Epidermal melanocyte (primary cell): ENCODE data around the gene VWA7.
A peak's percentile ranks its signal among the peaks of the same experiment; 100 is the strongest.

ENCODE experiments used
- DNase-seq: peaks from one replicate; pipeline ENCODE4 v3.0.0; 2011; ENCODE audit warnings: low spot score; ENCODE audit not compliant: insufficient read length

VWA7 gene

GRCh38 chr6:31758281-31758680 lies 18.8 kb downstream of the VWA7 start:
- DNase-seq, result no peak

- DNase-seq, result no peak
Observed at GRCh38 chr6:31752739-31753319, 24.3 kb downstream of the VWA7 start.

DNA sequence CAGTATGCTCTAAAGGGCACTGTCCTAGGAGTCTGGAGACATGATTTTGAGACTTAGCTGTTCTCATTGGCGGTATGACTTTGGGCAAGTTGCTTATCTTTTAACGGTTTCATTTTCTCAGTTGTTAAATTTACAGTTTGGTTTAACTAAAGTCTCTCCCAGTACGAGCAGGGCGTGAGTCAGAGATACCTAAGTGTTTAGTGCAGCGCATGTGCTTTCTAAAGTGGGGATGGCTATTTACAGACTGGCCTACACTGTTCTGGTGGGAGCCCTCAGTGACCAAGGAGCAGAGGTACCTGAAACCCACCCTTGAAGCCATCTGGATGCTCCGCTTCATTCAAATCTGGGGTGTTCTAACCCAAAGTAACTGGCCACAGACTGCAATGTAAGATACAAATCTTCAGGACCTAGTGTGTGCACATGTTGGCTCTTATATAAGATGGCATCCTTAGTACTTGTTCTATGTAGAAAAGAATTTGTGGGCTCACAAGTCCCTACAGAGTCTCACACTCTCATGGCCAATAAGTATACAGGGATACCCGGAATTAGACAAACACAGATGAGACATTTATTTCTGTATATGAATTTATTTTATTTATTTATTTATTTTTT lies 26.6 kb downstream of the VWA7 start:
- DNase-seq, result no peak

GRCh38 chr6:31749301-31750036 lies 27.7 kb downstream of the VWA7 start:
- DNase-seq, result no peak

- no peak for DNase-seq
Observed at GRCh38 chr6:31744422-31744821, 32.7 kb downstream of the VWA7 start.

GRCh38 chr6:31742894-31743293 lies 34.2 kb downstream of the VWA7 start:
- no peak for DNase-seq

DNA sequence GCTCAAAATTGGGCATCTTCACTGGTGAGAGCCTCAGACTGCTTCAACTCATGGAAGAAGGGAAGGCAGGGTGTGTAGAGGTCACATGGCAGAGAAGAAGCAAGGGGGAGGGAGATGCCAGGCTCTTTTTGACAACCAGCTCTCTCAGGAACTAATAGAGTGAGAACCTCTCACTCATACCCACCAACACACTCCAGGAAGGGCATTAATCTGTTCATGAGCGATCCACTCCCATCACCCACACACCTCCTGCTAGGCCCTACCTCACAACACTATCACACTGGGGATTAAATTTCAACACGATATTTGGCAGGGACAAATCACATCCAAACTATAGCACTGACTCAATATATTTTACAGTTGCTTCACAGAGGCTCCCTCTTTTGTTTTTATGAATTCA lies 35.3 kb downstream of the VWA7 start:
- no peak for DNase-seq

- DNase-seq, result no peak
Observed at GRCh38 chr6:31740397-31741223, 36.5 kb downstream of the VWA7 start.

DNA sequence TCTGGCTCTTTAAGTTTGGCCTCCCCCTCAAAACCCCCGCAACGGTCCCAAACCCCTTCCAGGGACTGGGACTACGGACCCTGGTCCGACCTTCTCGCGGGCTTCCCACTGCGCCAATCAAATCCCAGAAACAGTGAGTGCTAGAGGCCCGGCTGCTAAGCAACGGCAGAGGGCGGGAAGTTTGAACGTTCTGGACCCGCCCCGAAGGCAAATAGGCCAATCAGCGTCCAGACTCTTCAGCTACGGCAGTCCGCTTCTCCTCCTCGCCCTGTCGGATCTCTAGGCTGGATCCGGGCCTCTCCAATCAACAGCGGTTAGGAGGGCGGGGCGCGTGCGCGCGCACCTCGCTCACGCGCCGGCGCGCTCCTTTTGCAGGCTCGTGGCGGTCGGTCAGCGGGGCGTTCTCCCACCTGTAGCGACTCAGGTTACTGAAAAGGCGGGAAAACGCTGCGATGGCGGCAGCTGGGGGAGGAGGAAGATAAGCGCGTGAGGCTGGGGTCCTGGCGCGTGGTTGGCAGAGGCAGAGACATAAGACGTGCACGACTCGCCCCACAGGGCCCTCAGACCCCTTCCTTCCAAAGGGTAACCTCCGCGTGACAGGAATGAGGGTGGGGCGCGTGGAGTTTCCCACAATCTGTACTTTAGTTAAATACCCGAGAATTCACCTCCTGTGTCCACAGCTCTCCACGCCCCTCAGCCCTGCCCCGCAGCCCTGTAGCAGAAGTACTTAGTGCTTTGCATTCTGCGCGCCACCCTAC lies 37.3 kb downstream of the VWA7 start, which contains the start of gene MSH5:
Gene MSH5 (plus strand): TSS at position 367 of the 758 bp plus-strand sequence. CDS start 462 bp downstream, outside the sequence.
- peak; percentile 92 for DNase-seq

- DNase-seq, result peak; percentile 81
Observed at GRCh38 chr6:31737991-31738979, 38.8 kb downstream of the VWA7 start.

GRCh38 chr6:31737315-31737990 lies 39.7 kb downstream of the VWA7 start:
- DNase-seq, result no peak

DNA sequence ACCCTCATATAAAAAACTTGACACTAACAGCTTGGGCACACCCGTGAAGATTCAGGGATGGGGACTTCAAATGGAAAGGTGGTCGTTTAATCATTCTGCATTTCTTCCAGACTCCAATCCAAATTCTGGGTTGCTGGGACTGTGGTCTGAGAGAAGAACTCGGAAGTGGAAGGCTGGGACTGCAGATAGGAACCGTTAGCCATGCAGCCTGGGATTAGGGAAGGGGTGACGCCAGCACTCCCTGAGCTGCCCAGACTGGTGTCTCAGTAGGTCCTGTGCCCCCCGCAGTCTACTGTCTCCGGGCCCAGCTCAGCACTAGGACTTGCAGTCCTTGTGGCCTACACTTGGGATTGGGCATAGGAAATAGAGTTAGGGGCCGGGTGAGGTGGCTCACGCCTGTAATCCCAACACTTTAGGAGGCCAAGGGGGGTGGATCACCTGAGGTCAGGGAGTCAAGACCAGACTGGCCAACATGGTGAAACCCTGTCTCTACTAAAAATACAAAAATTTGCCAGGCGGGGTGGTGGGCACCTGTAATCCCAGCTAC lies 40.3 kb downstream of the VWA7 start:
- DNase-seq, result no peak

GRCh38 chr6:31736021-31736767 lies 40.9 kb downstream of the VWA7 start, which contains the start of gene CLIC1:
TSS of gene CLIC1 (minus strand) at chr6:31736530. CDS start at chr6:31736300, 230 bp downstream.
- peak; percentile 92 for DNase-seq

- no peak for DNase-seq
Observed at GRCh38 chr6:31734821-31735406, 42.2 kb downstream of the VWA7 start.

GRCh38 chr6:31734247-31734820 lies 42.8 kb downstream of the VWA7 start:
- no peak for DNase-seq

DNA sequence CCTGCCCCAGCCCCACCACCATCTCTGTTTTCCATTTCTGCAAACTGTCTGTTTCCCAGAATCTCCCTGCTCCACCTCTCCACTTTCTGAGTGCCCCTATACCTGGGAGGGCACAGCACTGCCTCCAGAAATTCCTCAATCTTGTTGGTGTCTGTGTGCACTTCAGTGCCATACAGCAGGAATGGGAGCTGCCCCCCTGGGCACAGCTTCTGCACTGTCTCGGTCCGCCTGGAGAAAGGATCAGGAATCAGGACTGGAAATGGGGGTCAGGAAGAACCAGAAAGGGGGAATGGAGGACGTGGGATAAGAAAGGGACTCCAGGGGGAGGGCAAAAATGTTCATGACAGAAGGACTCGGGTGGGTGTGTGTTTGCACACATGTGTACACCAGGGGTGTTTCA lies 43.4 kb downstream of the VWA7 start:
- no peak for DNase-seq

DNA sequence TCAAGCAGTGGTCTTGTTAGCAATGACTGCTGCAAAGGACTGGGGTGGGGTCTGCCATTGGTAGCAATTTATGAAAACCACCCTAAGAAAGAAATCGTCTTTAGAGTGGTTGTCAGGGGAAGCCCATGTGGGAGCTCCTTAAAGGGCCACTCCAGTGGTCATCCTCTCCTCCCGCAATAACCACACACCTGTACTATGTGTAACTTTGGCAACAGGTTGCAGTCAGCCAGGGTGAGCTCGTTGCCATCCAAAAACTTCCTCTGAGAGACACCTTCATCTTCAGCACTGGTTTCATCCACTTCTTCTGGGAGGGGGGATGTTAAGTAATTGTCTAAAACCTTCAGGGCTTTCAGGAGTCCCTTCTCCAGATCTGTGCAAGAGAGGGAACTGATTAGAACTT lies 45.1 kb downstream of the VWA7 start:
- DNase-seq, result no peak
